ENCODE measurements around the gene CNTRL.

DNA sequence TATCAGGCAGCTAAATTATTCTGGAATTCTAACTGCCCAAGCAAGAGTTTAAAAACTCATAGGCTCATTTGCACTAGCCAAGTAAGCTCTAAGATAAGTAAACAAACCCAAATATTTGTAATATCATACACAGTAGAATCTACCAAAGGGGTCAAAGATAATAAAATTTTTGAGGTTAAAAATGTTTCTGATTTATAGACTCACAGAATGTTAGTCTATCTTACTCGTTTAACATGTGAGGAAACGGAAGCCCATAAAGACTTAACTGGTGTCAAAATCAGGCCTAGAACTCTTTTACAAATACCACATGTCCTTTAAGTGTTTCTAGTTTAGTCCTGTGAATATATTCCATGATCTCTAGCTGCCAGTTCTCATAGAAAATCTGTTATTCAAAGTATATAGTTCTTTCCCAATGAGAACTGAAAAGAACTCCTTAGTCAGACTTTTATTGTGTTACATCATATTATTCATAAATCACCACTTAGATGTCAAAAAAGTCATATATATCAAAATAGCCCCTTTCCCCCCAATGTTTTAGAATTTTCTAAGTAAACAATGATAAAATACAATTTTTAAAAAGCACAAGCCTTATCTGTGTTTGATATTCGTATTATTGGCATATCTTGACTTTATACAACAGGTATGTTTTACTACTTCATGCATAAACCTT, 113.0 kb downstream of the CNTRL start:
- no peak for TF ChIP-seq CTCF (IDR thresholded peaks at IDR 0.05; ENCODE audit: control extremely low read depth in 1 of 3, insufficient read depth in 1 of 3, low read depth in 1 of 3, low read length in 3 of 3)
- TF ChIP-seq EP300 (IDR thresholded peaks at IDR 0.05; ENCODE audit: borderline replicate concordance in 1 of 2, low read depth in 2 of 2, low read length in 2 of 2): no peak
- TF ChIP-seq POLR2A (IDR thresholded peaks at IDR 0.05; ENCODE audit: control extremely low read depth in 1 of 2, low read depth in 2 of 2, low read length in 2 of 2): no peak
- TF ChIP-seq YY1 (IDR thresholded peaks at IDR 0.05; ENCODE audit: low read depth, low read length): no peak
- TF ChIP-seq SP1 (IDR thresholded peaks at IDR 0.05; ENCODE audit: low read depth, low read length): no peak
- TF ChIP-seq RFX5 (IDR thresholded peaks at IDR 0.05; ENCODE audit: borderline replicate concordance, low read depth, low read length): no peak
- TF ChIP-seq CTBP2 (IDR thresholded peaks at IDR 0.05; ENCODE audit: borderline replicate concordance, insufficient read depth, insufficient read length, low read length): no peak
- TF ChIP-seq ATF3 (IDR thresholded peaks at IDR 0.05; ENCODE audit: insufficient read depth, low read depth, low read length): no peak
- no peak for TF ChIP-seq TAF1 (IDR thresholded peaks at IDR 0.05; ENCODE audit: low read depth, low read length)
- TF ChIP-seq HDAC2 (IDR thresholded peaks at IDR 0.05; ENCODE audit: borderline replicate concordance in 1 of 2, low read depth in 2 of 2, low read length in 2 of 2): no peak
- no peak for TF ChIP-seq EZH2 (IDR thresholded peaks at IDR 0.05; ENCODE audit: low read depth, low read length, severe bottlenecking)
- TF ChIP-seq POLR2AphosphoS5 (IDR thresholded peaks at IDR 0.05; ENCODE audit: low read depth, low read length): no peak
